ENCODE results near the gene ERGIC1. TPM values are rescaled to one million over a fixed set of nuclear protein-coding genes. Genes with fewer than 3 reads are reported as not detected.

ERGIC1 gene
- total and polyA plus RNA-seq, 2 of the 13 experiments (the other 11 are each of a cell fraction or from before 2014, with no cell fraction given) = 78.5 to 184 TPM

DNA sequence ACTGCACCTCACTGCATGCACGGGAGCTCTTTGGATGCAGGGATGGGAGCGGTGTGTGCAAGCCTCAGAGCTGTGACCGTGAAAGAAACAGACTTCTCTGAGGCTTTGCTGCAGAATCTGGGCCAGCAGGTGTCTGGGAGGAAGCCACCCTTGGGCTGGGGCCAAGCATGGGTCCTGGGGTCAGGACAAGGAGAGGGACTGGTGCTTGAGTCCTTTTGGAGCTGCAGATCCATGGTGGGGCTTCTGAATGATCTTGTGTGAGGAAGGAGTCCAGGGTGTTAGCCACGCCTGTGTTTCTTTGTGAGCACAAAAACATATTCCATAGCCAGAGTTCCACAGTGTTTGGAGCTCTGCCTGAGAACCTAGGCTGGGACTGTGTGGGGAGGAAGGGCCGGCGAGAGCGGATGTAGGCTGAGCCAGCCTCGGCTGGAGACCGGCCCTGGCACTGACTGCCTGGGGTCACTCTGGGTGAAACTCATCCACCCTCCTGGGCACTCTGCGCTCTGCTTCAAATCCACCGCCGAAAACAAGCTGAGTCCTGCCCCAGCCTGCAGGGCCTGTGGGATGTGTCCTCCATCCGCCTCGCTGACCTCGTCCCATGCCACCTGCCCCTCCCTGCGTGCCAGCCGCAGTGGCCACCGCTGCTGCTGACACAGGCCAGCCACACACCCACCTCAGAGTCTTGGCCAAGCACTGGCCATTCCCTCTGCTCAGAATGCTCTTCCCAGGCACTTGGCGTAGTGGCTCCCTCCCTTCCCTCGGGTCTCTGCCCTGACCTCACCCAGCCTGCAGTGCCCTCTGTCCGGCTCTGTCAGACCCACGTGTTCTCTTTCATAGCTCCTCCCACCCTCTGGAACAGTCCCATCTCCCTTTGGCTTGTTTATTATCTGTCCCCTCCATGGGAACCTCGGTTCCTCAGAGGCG, 26.7 kb downstream of the ERGIC1 start (continued):
- TF ChIP-seq, protein P1, sequence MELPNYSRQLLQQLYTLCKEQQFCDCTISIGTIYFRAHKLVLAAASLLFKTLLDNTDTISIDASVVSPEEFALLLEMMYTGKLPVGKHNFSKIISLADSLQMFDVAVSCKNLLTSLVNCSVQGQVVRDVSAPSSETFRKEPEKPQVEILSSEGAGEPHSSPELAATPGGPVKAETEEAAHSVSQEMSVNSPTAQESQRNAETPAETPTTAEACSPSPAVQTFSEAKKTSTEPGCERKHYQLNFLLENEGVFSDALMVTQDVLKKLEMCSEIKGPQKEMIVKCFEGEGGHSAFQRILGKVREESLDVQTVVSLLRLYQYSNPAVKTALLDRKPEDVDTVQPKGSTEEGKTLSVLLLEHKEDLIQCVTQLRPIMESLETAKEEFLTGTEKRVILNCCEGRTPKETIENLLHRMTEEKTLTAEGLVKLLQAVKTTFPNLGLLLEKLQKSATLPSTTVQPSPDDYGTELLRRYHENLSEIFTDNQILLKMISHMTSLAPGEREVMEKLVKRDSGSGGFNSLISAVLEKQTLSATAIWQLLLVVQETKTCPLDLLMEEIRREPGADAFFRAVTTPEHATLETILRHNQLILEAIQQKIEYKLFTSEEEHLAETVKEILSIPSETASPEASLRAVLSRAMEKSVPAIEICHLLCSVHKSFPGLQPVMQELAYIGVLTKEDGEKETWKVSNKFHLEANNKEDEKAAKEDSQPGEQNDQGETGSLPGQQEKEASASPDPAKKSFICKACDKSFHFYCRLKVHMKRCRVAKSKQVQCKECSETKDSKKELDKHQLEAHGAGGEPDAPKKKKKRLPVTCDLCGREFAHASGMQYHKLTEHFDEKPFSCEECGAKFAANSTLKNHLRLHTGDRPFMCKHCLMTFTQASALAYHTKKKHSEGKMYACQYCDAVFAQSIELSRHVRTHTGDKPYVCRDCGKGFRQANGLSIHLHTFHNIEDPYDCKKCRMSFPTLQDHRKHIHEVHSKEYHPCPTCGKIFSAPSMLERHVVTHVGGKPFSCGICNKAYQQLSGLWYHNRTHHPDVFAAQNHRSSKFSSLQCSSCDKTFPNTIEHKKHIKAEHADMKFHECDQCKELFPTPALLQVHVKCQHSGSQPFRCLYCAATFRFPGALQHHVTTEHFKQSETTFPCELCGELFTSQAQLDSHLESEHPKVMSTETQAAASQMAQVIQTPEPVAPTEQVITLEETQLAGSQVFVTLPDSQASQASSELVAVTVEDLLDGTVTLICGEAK (IDR thresholded peaks at IDR 0.05) = no peak
- TF ChIP-seq, protein P1 (CRISPR knock-in tag; IDR thresholded peaks at IDR 0.05) = 0 out of 2 replicates have a peak, but pooled peaks have one; percentile 10
- no peak for TF ChIP-seq SP4 (CRISPR knock-in tag; IDR thresholded peaks at IDR 0.05)
- TF ChIP-seq, protein P2, sequence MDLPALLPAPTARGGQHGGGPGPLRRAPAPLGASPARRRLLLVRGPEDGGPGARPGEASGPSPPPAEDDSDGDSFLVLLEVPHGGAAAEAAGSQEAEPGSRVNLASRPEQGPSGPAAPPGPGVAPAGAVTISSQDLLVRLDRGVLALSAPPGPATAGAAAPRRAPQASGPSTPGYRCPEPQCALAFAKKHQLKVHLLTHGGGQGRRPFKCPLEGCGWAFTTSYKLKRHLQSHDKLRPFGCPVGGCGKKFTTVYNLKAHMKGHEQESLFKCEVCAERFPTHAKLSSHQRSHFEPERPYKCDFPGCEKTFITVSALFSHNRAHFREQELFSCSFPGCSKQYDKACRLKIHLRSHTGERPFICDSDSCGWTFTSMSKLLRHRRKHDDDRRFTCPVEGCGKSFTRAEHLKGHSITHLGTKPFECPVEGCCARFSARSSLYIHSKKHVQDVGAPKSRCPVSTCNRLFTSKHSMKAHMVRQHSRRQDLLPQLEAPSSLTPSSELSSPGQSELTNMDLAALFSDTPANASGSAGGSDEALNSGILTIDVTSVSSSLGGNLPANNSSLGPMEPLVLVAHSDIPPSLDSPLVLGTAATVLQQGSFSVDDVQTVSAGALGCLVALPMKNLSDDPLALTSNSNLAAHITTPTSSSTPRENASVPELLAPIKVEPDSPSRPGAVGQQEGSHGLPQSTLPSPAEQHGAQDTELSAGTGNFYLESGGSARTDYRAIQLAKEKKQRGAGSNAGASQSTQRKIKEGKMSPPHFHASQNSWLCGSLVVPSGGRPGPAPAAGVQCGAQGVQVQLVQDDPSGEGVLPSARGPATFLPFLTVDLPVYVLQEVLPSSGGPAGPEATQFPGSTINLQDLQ (CRISPR knock-in tag; IDR thresholded peaks at IDR 0.05) = no peak
- peak; percentile 66 for TF ChIP-seq AGO2 (optimal IDR thresholded peaks at IDR 0.05; ENCODE audit: low read depth, low read length)
- no peak for TF ChIP-seq HNRNPL (IDR thresholded peaks at IDR 0.05; ENCODE audit: low read depth, low read length)
